DMS114 treated with DMSO at 0.1 percent for 48 hours (cell line): ENCODE data around the gene SLC7A10.

ENCODE experiments used
- DNase-seq: peaks from one replicate; lab custom pipeline; 2025; ENCODE audit not compliant: unreplicated experiment; lab: John Stamatoyannopoulos, UW

The SLC7A10 gene

GRCh38 chr19:33225458-33225926, at the start of gene SLC7A10:
Gene SLC7A10 (minus strand): TSS chr19:33225850. CDS start chr19:33225703, 147 bp downstream.
- no peak for DNase-seq

GRCh38 chr19:33274663-33275558, 49.3 kb upstream of the SLC7A10 start:
- DNase-seq, result no peak

- no peak for DNase-seq
Measured at GRCh38 chr19:33273881-33274662, 48.4 kb upstream of the SLC7A10 start.

DNA sequence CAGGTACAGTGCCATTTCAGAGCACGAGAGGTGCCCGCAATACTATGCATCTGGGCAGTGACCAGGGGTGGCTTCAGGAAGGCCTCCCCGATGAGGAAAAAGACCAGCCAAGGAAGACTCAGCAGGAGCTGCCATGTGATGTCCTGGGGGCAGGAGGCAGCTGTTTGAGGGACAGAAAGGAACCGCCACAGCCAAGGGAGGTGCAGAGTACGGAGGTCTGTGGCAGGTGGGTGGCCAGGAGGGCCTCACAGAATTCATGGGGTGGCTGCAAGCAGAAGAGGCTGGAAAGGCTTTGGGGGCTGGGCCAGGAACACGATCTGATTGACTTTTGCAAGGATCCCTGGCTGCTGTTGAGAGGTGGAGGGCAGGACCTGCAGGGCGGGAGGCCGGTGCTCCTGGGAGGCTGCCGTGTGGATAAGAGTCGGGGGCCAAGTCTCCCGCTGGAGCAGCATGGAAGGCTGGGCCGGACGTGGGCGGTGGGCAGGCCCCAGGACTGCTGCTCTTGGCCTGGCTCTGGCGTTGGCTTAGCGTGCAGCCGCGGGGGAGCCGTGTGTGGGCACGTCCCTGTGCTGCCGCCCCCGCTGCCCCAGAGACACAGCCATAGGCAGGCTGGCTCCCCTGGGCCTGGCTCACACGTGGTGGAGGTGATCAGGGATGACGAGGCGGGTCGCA, 47.6 kb upstream of the SLC7A10 start:
- DNase-seq, result no peak

- DNase-seq, result no peak
Measured at GRCh38 chr19:33271246-33272021, 45.8 kb upstream of the SLC7A10 start.

GRCh38 chr19:33270769-33271168, 45.1 kb upstream of the SLC7A10 start:
- DNase-seq, result no peak

DNA sequence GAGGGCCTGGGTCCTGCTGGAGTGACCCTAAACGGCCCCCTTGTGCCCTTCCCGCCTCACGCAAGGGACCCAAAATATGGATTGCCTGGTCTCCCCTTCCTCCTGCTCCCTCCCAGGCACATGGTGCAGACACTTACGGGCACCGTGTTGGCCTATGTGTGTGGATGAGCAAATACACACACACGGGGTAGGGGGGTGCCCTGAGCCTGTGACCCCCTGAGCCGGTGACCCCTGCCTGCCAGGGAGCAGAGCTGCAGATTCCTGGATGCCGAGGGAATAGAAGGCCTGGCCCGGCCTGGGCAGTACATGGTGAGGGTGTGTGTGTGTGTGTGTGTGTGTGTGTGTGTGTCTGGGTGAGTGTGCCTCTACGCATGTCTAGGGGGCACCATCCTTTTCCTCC, 43.4 kb upstream of the SLC7A10 start:
- DNase-seq, result no peak

DNA sequence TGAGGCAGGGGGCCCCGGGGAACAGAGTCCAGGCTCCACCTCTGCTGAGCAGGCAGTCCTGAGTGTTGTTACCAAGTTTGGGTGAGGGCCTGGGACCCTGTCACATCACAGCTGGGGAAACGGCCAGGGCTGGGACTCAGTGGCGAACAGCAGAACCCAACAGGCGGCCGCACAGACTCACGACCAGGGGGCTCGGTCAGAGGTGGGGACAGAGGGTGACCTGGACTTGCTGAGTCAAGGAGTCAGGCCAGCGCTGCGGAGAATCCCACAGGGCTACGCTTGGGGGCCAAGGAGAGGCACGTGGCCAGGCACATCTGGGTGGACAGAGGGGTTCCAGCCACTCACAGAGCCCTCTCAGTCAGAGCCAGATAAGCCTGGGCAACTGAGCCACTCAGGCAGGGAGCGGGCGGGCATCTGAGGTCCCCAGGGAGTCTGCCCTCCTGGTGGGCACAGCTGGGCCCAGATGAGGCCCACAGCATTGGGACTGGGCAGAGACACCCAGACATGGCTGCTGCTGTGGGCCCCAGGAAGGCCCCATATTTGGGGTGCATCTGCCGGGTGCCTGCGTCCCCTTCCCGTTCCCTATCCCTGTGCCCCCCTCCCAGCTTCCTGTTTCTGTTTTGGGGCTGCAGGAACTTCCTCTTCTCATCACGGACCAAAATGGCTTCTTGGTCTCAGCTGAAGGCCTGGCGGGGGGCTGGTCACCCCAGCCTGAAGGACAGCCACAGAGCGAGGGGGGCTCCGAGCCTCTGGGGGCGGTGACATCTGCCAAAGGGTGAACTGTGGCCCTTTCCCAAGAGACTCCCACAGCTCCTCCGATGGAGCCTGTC, 42.7 kb upstream of the SLC7A10 start:
- no peak for DNase-seq

GRCh38 chr19:33267706-33268105, 42.1 kb upstream of the SLC7A10 start:
- no peak for DNase-seq

- no peak for DNase-seq
Measured at GRCh38 chr19:33266974-33267484, 41.4 kb upstream of the SLC7A10 start.

GRCh38 chr19:33264881-33265445, 39.3 kb upstream of the SLC7A10 start:
- no peak for DNase-seq

DNA sequence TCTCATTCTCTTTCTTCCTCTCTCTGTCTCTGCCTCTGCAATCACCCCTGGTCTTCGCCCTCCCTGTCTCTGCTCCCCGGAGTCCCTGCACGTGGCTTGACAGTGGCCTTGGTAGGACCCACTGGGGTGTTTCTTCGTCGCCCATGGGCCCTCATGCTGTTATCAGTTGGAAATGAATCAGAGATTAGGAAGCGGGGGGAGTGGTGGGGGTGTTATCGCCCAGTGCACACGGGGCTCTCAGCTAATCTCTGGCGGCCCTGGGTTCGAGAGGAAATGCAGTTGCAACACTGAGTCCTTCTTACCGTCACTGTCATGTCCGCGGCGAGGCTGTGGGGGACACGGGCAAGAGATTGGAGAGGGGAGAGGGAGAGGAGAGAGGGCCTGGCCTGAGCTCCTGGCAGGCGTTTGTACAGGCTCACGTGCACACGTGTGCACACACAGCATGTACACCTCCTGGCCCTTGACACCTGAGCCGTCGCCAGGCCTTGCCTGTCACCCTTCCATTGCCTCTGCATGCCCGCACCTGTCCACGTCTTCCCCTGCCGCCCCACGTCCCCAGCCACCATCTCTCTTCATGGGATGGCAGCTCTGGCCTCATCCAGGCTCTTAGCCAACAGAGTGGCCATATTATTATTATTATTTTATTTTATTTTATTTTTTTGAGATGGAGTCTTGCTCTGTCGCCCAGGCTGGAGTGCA, 37.8 kb upstream of the SLC7A10 start:
- DNase-seq, result no peak

GRCh38 chr19:33261511-33262189, 36.0 kb upstream of the SLC7A10 start:
- DNase-seq, result no peak

- no peak for DNase-seq
Measured at GRCh38 chr19:33260628-33261418, 35.2 kb upstream of the SLC7A10 start.

GRCh38 chr19:33259539-33259938, 33.9 kb upstream of the SLC7A10 start:
- no peak for DNase-seq

- no peak for DNase-seq
Measured at GRCh38 chr19:33257828-33258227, 32.2 kb upstream of the SLC7A10 start.

DNA sequence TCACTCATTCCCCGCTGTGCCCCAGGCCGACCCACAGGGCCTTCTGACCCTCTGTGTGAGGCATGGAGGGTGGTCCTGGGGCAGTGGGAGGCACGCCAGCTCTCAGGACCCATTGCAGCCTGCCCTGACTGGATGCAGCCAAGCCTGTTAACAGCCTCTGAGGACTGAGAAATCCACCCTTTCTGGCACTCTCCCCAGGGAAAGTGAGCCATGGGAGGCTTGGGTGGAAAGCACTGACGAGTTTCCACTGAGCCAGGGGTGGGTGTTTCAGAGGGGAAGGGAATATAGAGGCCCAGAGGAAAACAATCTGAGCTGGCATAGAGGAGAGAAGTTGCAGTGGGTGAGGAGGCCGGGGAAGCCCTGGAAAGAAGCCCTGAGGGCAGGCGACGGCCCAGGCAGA, 30.6 kb upstream of the SLC7A10 start:
- DNase-seq, result no peak
